ENCODE data around the gene SUN1. TPM values are rescaled to one million over a fixed set of nuclear protein-coding genes. Genes with fewer than 3 reads are reported as not detected.

Gene SUN1
- total and polyA plus RNA-seq, 10 of the 15 experiments (the other 5 are each of a cell fraction or from before 2014, with no cell fraction given): 27.8 to 107 (median 65.8) TPM

- FAIRE-seq: no peak
- intact Hi-C loops (cut with micrococcal nuclease; ENCODE audit: unreplicated experiment) (no loop called here), in situ Hi-C loops (cut with MboI) (no loop called here)
- ChIA-PET POLR2A (no interaction called here), CTCF (interaction anchor here (1.5 kb wide), 1 partner anchor 19 kb away, joined by 6 read pairs; no protein-coding TSS in a partner anchor), RAD21 (ENCODE audit: unreplicated experiment) (no interaction called here), SMC1A (ENCODE audit: uncharacterized antibody, unreplicated experiment) (interaction anchor here (1.0 kb wide), 1 partner anchor 36 kb away, joined by 5 read pairs; no protein-coding TSS in a partner anchor)
- TF ChIP-seq ATF7 (IDR thresholded peaks at IDR 0.05; ENCODE audit: low read depth) (no peak), POLR2A (IDR thresholded peaks at IDR 0.05; ENCODE audit: low read depth, low read length) (0 out of 2 replicates have a peak, but pooled peaks have one; percentile 20), MYC (IDR thresholded peaks at IDR 0.05; ENCODE audit: insufficient read depth, insufficient read length, insufficient replicate concordance, low read length, severe bottlenecking) (no peak)
- H4K20me1 ChIP-seq (ENCODE audit: control insufficient read depth, insufficient read depth): no peaks in the 10 kb centered on the region; the same call in 1 of the 2 replicates
- 95% methylated on average over 19 of the region's 19 CpGs for WGBS (ENCODE audit: insufficient coverage, insufficient replicate concordance, low lambda C conversion rate, missing lambda C conversion rate)
- H3K36me3 ChIP-seq (ENCODE audit: control insufficient read depth in 2 of 2, insufficient read depth in 2 of 2, low read length in 1 of 2): peaks cover 4 to 18% of the 10 kb centered on the region in 2 experiments; a peak in 3 of 4 replicates
- no peaks in the 10 kb centered on the region for H3K27me3 ChIP-seq (replicated peaks in 1 of 2; ENCODE audit: control insufficient read depth in 2 of 2, insufficient read depth in 2 of 2, low read length in 1 of 2)
- BruUV-seq (replicated peaks): no TSS peak
- no peak overlapping the region for H3K4me2 ChIP-seq (ENCODE audit: control insufficient read depth, insufficient read depth)
- H3K4me1 ChIP-seq (ENCODE audit: control insufficient read depth, insufficient read depth, low read length): peaks cover 9% of the 10 kb centered on the region
- no peak for DNase-seq (ENCODE audit: low read depth, low spot score)
- peaks cover 28% of the 10 kb centered on the region for H3K79me2 ChIP-seq (ENCODE audit: control insufficient read depth, insufficient read depth, low read length)
- no peak overlapping the region for H3K27ac ChIP-seq (ENCODE audit: control insufficient read depth, insufficient read depth)
- H2AFZ ChIP-seq (ENCODE audit: control insufficient read depth, low read depth, low read length): no peak overlapping the region
- H3K4me3 ChIP-seq: no peak overlapping the region
- H3K9me3 ChIP-seq (replicated peaks; ENCODE audit: control insufficient read depth, insufficient read depth, low read length): no peaks in the 10 kb centered on the region
- no peak for ATAC-seq
- H3K9ac ChIP-seq (ENCODE audit: control insufficient read depth, insufficient read depth, low read length): no peak overlapping the region
Measured at GRCh38 chr7:837001-837400, 4.7 kb downstream of the SUN1 start.

- TF ChIP-seq HDAC6 (IDR thresholded peaks at IDR 0.05; ENCODE audit: unreplicated experiment) (no peak), FOXM1 (IDR thresholded peaks at IDR 0.05; ENCODE audit: low read depth, low read length) (no peak), SMAD1 (IDR thresholded peaks at IDR 0.05; ENCODE audit: low read depth, partially characterized antibody) (no peak), RAD51 (IDR thresholded peaks at IDR 0.05) (no peak), CREM (IDR thresholded peaks at IDR 0.05; ENCODE audit: low read depth) (no peak), RAD21 (IDR thresholded peaks at IDR 0.05; ENCODE audit: insufficient read depth, low read depth, low read length) (no peak), TAF1 (IDR thresholded peaks at IDR 0.05; ENCODE audit: borderline replicate concordance, low read depth, low read length) (no peak), FOXK2 (IDR thresholded peaks at IDR 0.05) (no peak), IRF3 (IDR thresholded peaks at IDR 0.05) (no peak), SIX5 (IDR thresholded peaks at IDR 0.05; ENCODE audit: low read depth, low read length, severe bottlenecking) (no peak), ZZZ3 (IDR thresholded peaks at IDR 0.05; ENCODE audit: control insufficient read depth, insufficient read length, low read depth) (no peak), POU2F2 (IDR thresholded peaks at IDR 0.05; ENCODE audit: borderline replicate concordance, low read depth, low read length) (no peak)
- no peak overlapping the region for H3K27ac ChIP-seq (ENCODE audit: control insufficient read depth, insufficient read depth)
- RAD21 ChIA-PET (ENCODE audit: unreplicated experiment): no interaction called here
- POLR2A ChIA-PET: no interaction called here
- no peak for ATAC-seq
- H3K79me2 ChIP-seq (ENCODE audit: control insufficient read depth, insufficient read depth, low read length): peaks cover 7% of the 10 kb centered on the region
- no peak for FAIRE-seq
- no peak overlapping the region for H3K4me2 ChIP-seq (ENCODE audit: control insufficient read depth, insufficient read depth)
- H3K9me3 ChIP-seq (replicated peaks; ENCODE audit: control insufficient read depth, insufficient read depth, low read length): no peaks in the 10 kb centered on the region; the same call in 2 of the 3 replicates
- DNase-seq (ENCODE audit: low read depth, low spot score): no peak
- 93% methylated on average over 24 of the region's 24 CpGs for WGBS (ENCODE audit: insufficient coverage, insufficient replicate concordance, low lambda C conversion rate, missing lambda C conversion rate)
- no peak overlapping the region for H3K4me3 ChIP-seq
- in situ Hi-C loops (cut with MboI) (no loop called here), intact Hi-C loops (cut with micrococcal nuclease; ENCODE audit: unreplicated experiment) (no loop called here)
- no peaks in the 10 kb centered on the region; the same call in 1 of the 2 replicates for H3K4me1 ChIP-seq (ENCODE audit: control insufficient read depth, insufficient read depth, low read length)
- no peak overlapping the region for H2AFZ ChIP-seq (ENCODE audit: control insufficient read depth, low read depth, low read length)
- H3K9ac ChIP-seq (ENCODE audit: control insufficient read depth, insufficient read depth, low read length): no peak overlapping the region
- no peaks in the 10 kb centered on the region for H3K27me3 ChIP-seq (replicated peaks in 1 of 2; ENCODE audit: control insufficient read depth in 2 of 2, insufficient read depth in 2 of 2, low read length in 1 of 2)
- BruUV-seq (replicated peaks): no TSS peak
- SMC1A ChIA-PET (ENCODE audit: uncharacterized antibody, unreplicated experiment): interaction anchor here (0.7 kb wide), 1 partner anchor 22 kb away, joined by 3 read pairs; no protein-coding TSS in a partner anchor
- CTCF ChIA-PET: interaction anchor here (2.5 to 3.5 kb wide), 2 partner anchors 23 to 33 kb away, joined by 9 to 10 read pairs; no protein-coding TSS in a partner anchor
- H4K20me1 ChIP-seq (ENCODE audit: control insufficient read depth, insufficient read depth): no peaks in the 10 kb centered on the region; the same call in 1 of the 2 replicates
- peaks cover 18 to 28% of the 10 kb centered on the region in 2 experiments for H3K36me3 ChIP-seq (ENCODE audit: control insufficient read depth in 2 of 2, insufficient read depth in 2 of 2, low read length in 1 of 2)
Measured at GRCh38 chr7:840001-840600, 7.8 kb downstream of the SUN1 start.
